Stimulated activated CD8-positive, alpha-beta memory T cell treated with anti-CD3 and anti-CD28 coated beads, Interleukin-7, amount 100 ng/mL, for 24 hours (primary cell): ENCODE measurements around the gene PNMA8A.

Source experiments
- DNase-seq: peaks from one replicate; pipeline ENCODE4 v3.0.0-alpha.2; 2020; ENCODE audit warnings: low read depth

PNMA8A gene

GRCh38 chr19:46428239-46429135 is 42.9 kb downstream of the PNMA8A start, which contains the start of gene PNMA8C:
TSS of gene PNMA8C (minus strand) at chr19:46428936. CDS start at chr19:46428359, 577 bp downstream.
- peak; percentile 21 for DNase-seq

- DNase-seq, result no peak
These were observed 43.8 kb downstream of the PNMA8A start for GRCh38 chr19:46427518-46428045.

GRCh38 chr19:46426506-46427162 is 44.7 kb downstream of the PNMA8A start:
- DNase-seq, result no peak

GRCh38 chr19:46426035-46426505 is 45.3 kb downstream of the PNMA8A start:
- DNase-seq, result no peak

- no peak for DNase-seq
These were observed 48.2 kb downstream of the PNMA8A start for GRCh38 chr19:46423188-46423587.

- DNase-seq, result no peak
These were observed 49.0 kb downstream of the PNMA8A start for GRCh38 chr19:46422344-46422743.

- no peak for DNase-seq
These were observed 51.3 kb downstream of the PNMA8A start for GRCh38 chr19:46420056-46420455.
